ENCODE measurements around the gene RIN1. TPM values are rescaled to one million over a fixed set of nuclear protein-coding genes. Genes with fewer than 3 reads are reported as not detected.
"Not testable (repeated sequence)": the region's sequence is repeated elsewhere in the genome, so short reads cannot be mapped to it uniquely, and the experiment has no call there.

Gene RIN1
- total and polyA plus RNA-seq, 2 of the 13 experiments (the other 11 are each of a cell fraction or from before 2014, with no cell fraction given) = 2.4 to 4.1 TPM

GRCh38 chr11:66323684-66324083 is 12.6 kb downstream of the RIN1 start (continued):
- TF ChIP-seq ZNF572 (CRISPR knock-in tag; IDR thresholded peaks at IDR 0.05) (no peak), BATF2 (CRISPR knock-in tag; IDR thresholded peaks at IDR 0.05) (no peak)

DNA sequence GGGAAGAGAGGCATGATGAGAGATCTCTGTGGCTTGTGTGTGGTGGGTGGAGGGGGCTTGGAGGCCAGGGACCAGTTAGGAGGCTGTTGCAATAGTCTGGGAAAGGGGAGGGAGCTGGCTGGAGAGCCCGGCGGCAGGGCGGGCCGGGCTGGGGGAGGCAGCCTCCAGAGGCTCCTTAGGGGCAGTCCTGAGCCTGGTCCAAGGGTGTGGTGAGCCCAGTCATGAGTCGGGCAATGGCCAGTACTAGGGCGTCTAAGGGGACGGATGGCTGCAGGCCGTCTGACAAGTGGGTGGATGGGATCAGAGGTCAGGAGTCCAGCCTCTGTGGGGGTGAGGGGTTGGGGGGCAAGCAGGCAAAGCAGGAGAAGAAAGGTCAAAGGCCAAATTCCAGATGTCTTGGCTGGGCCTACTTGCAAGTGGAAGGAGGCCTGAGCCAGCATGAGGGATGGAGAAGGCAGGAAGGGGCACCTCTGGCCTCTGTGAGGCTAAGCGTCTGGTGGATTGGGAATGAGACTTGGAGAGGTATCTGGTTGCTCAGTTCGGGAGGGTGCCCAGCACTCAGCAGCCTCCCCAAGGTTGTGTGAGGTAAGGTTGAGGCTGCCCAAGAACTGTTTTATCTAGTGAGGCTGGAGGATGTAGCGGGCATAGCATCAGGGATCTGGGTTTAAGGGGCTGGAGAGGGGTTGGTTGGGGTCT is 13.4 kb downstream of the RIN1 start:
- Histone ChIP-seq H3K9ac (ENCODE audit: insufficient read depth, low read depth, low read length) (no peak overlapping the region), H4K20me1 (ENCODE audit: insufficient read depth, low read length) (no peaks in the 10 kb centered on the region), H3K27ac (ENCODE audit: extremely low read length, insufficient read depth, low read length) (no peak overlapping the region), H3K4me3 (replicated peaks in 1 of 3; ENCODE audit: insufficient read depth in 1 of 3, low read depth in 2 of 3, low read length in 3 of 3) (no peak overlapping the region), H3K79me2 (ENCODE audit: insufficient read depth, low read length) (no peaks in the 10 kb centered on the region), H3K9me3 (ENCODE audit: low read length) (no peaks in the 10 kb centered on the region), H2AFZ (ENCODE audit: low read length) (no peak overlapping the region), H3K4me2 (ENCODE audit: low read depth, low read length) (0 out of 2 replicates have a peak overlapping the region, but pooled peaks have one; percentile 20), H3K4me1 (ENCODE audit: insufficient read depth, low read length) (peaks cover 59% of the 10 kb centered on the region), H3K27me3 (ENCODE audit: control insufficient read depth in 1 of 2, insufficient read depth in 2 of 2, low read length in 2 of 2) (peaks cover 0 to 24% of the 10 kb centered on the region in 2 experiments; a peak in 3 of 5 replicates), H3K36me3 (replicated peaks in 1 of 2; ENCODE audit: control insufficient read depth in 1 of 2, insufficient read depth in 2 of 2, low read length in 2 of 2) (no peaks in the 10 kb centered on the region)
- no TSS peak for BruUV-seq (replicated peaks)
- ChIA-PET CTCF (ENCODE audit: low intra/inter-chr PET ratio, low total read pairs) (interaction anchor here (1.2 to 2.2 kb wide), 2 partner anchors 11 to 100 kb away, joined by 6 to 24 read pairs; no protein-coding TSS in a partner anchor), POLR2A (interaction anchor here (0.7 kb wide), 1 partner anchor 11 kb away, joined by 4 read pairs; no protein-coding TSS in a partner anchor)
- intact Hi-C loops (cut with micrococcal nuclease; ENCODE audit: unreplicated experiment) = no loop called here
- no peak for ATAC-seq
- in situ Hi-C loops (cut with HindIII; ENCODE audit: extremely low pct_ligation_motif_present, low pct_unique_long_range_greater_than_20kb) = no loop called here
- no peak for FAIRE-seq
- 20% methylated on average over 8 of the region's 11 CpGs for WGBS (ENCODE audit: low lambda C conversion rate)
- TF ChIP-seq ZNF777 (CRISPR knock-in tag; IDR thresholded peaks at IDR 0.05) (0 out of 2 replicates have a peak, but pooled peaks have one; percentile 17), HMG20B (CRISPR knock-in tag; conservative IDR thresholded peaks at IDR 0.05) (no peak)
- DNase-seq (ENCODE audit: low spot score) = no peak

DNA sequence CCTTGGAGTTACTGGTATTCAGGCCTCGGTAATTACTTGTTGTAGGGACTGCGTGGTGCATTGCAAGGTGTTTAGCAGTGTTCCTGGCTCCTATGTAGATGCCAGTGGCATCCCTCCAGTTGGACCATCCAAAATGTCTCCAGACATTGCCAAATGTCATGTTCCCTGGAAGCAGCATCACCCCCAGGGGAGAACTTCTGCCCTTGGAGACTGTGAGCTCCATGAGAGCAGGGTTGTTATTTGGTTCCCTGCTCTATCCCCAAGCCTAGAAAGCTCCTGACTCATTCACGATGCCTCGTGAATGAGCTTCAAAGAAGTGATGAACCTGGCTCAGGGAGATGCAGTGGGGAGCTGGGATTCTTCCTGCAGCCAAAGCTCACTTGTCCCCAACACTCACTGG is 14.6 kb downstream of the RIN1 start:
- in situ Hi-C loops (cut with HindIII; ENCODE audit: extremely low pct_ligation_motif_present, low pct_unique_long_range_greater_than_20kb) = no loop called here
- DNase-seq (ENCODE audit: low spot score) (no peak), ATAC-seq (no peak), FAIRE-seq (no peak)
- BruUV-seq (replicated peaks) = no TSS peak
- CTCF ChIA-PET (ENCODE audit: low intra/inter-chr PET ratio, low total read pairs) = interaction anchor here (1.0 to 2.2 kb wide), 3 partner anchors 10 to 99 kb away, joined by 4 to 24 read pairs (median 6); partner anchors contain the start of gene RIN1
- Histone ChIP-seq H3K79me2 (ENCODE audit: insufficient read depth, low read length) (no peaks in the 10 kb centered on the region), H3K9ac (ENCODE audit: insufficient read depth, low read depth, low read length) (no peak overlapping the region), H2AFZ (ENCODE audit: low read length) (no peak overlapping the region), H4K20me1 (ENCODE audit: insufficient read depth, low read length) (no peaks in the 10 kb centered on the region), H3K27me3 (ENCODE audit: control insufficient read depth in 1 of 2, insufficient read depth in 2 of 2, low read length in 2 of 2) (peaks cover 0 to 24% of the 10 kb centered on the region in 2 experiments; a peak in 3 of 5 replicates), H3K4me1 (ENCODE audit: insufficient read depth, low read length) (peaks cover 57% of the 10 kb centered on the region), H3K9me3 (ENCODE audit: low read length) (no peaks in the 10 kb centered on the region), H3K4me3 (replicated peaks in 1 of 3; ENCODE audit: insufficient read depth in 1 of 3, low read depth in 2 of 3, low read length in 3 of 3) (no peak overlapping the region), H3K36me3 (replicated peaks in 1 of 2; ENCODE audit: control insufficient read depth in 1 of 2, insufficient read depth in 2 of 2, low read length in 2 of 2) (no peaks in the 10 kb centered on the region), H3K27ac (ENCODE audit: extremely low read length, insufficient read depth, low read length) (no peak overlapping the region), H3K4me2 (ENCODE audit: low read depth, low read length) (no peak overlapping the region)
- 57% methylated on average over 3 of the region's 4 CpGs for WGBS (ENCODE audit: low lambda C conversion rate)
- intact Hi-C loops (cut with micrococcal nuclease; ENCODE audit: unreplicated experiment) = no loop called here
- POLR2A ChIA-PET = interaction anchor here (0.6 to 1.3 kb wide), 2 partner anchors 9 to 32 kb away, joined by 3 to 14 read pairs; partner anchors contain the start of gene YIF1A
- no peak for TF ChIP-seq MTF2 (CRISPR knock-in tag; IDR thresholded peaks at IDR 0.05; ENCODE audit: borderline replicate concordance)
- TF ChIP-seq ZNF232 (CRISPR knock-in tag; IDR thresholded peaks at IDR 0.05; ENCODE audit: borderline replicate concordance) = no peak
- TF ChIP-seq BCL6 (CRISPR knock-in tag; IDR thresholded peaks at IDR 0.05) = no peak
- TF ChIP-seq U2AF2 (IDR thresholded peaks at IDR 0.05; ENCODE audit: low read depth, low read length) = no peak
- no peak for TF ChIP-seq ZFP62 (CRISPR knock-in tag; IDR thresholded peaks at IDR 0.05)

GRCh38 chr11:66320748-66321147 is 15.5 kb downstream of the RIN1 start:
- H2AFZ ChIP-seq (ENCODE audit: low read length); intact Hi-C loops (cut with micrococcal nuclease; ENCODE audit: unreplicated experiment); POLR2A ChIA-PET; ATAC-seq; BruUV-seq (replicated peaks); DNase-seq (ENCODE audit: low spot score); H3K27ac ChIP-seq (ENCODE audit: extremely low read length, insufficient read depth, low read length); H3K9ac ChIP-seq (ENCODE audit: insufficient read depth, low read depth, low read length); H3K79me2 ChIP-seq (ENCODE audit: insufficient read depth, low read length); H4K20me1 ChIP-seq (ENCODE audit: insufficient read depth, low read length); H3K9me3 ChIP-seq (ENCODE audit: low read length); H3K36me3 ChIP-seq (replicated peaks in 1 of 2; ENCODE audit: control insufficient read depth in 1 of 2, insufficient read depth in 2 of 2, low read length in 2 of 2); H3K4me3 ChIP-seq (replicated peaks in 1 of 3; ENCODE audit: insufficient read depth in 1 of 3, low read depth in 2 of 3, low read length in 3 of 3); FAIRE-seq; in situ Hi-C loops (cut with HindIII; ENCODE audit: extremely low pct_ligation_motif_present, low pct_unique_long_range_greater_than_20kb); H3K4me2 ChIP-seq (ENCODE audit: low read depth, low read length): not testable (repeated sequence)
- Histone ChIP-seq H3K4me1 (ENCODE audit: insufficient read depth, low read length) (peaks cover 52% of the 10 kb centered on the region), H3K27me3 (ENCODE audit: control insufficient read depth in 1 of 2, insufficient read depth in 2 of 2, low read length in 2 of 2) (peaks cover 0 to 21% of the 10 kb centered on the region in 2 experiments; a peak in 3 of 5 replicates)
- WGBS (ENCODE audit: low lambda C conversion rate) = 71% methylated on average over 6 of the region's 6 CpGs
- CTCF ChIA-PET (ENCODE audit: low intra/inter-chr PET ratio, low total read pairs) = interaction anchor here (2.2 kb wide), 1 partner anchor 9 kb away, joined by 24 read pairs; no protein-coding TSS in a partner anchor

All from HepG2 (cell line).